A673 (cell line): ENCODE data around the gene MEGF11. TPM values are rescaled to one million over a fixed set of nuclear protein-coding genes. Genes with fewer than 3 reads are reported as not detected.

ENCODE experiments used
- BruUV-seq: library from RNA; stranded (reverse); fragments of 400-500 nt; replicated peaks from 2 replicates; lab custom pipeline; 2021; lab: Mats Ljungman, UMichigan
- CTCF ChIA-PET: fragments of 300-600 bp; sonication (Branson Sonifier 250); formaldehyde crosslinking; loops from one replicate; lab custom pipeline; 2022; ENCODE audit warnings: antibody characterized with exemption; lab: Charles Lee
- POLR2A ChIA-PET: fragments of 300-600 bp; sonication (Branson Sonifier 250); formaldehyde crosslinking; loops from one replicate; lab custom pipeline; 2022; ENCODE audit warnings: antibody characterized with exemption; ENCODE audit not compliant: low non-redundant PET; lab: Charles Lee
- DNase-seq: peaks from one replicate; pipeline ENCODE4 v3.0.0-alpha.2; 2015; ENCODE audit warnings: low spot score
- H3K27ac ChIP-seq: fragments of 200-600 bp; sonication (generic); 2 replicates; pipeline ENCODE4 v1.5.1; 2016; ENCODE audit warnings: mixed run types, low read depth, mild to moderate bottlenecking, mixed read lengths, antibody characterized with exemption, low read length; ENCODE audit not compliant: poor library complexity, severe bottlenecking
- H3K27me3 ChIP-seq: fragments of 200-600 bp; sonication (generic); replicated peaks from 2 replicates; pipeline ENCODE4 v1.6.1; 2017; ENCODE audit warnings: mixed run types, low read depth, mild to moderate bottlenecking, mixed read lengths, antibody characterized with exemption, low read length; ENCODE audit not compliant: insufficient read depth, poor library complexity
- H3K36me3 ChIP-seq: fragments of 200-600 bp; sonication (generic); 2 replicates; pipeline ENCODE4 v1.6.1; 2016; ENCODE audit warnings: mixed run types, mild to moderate bottlenecking, mixed read lengths, antibody characterized with exemption, low read length; ENCODE audit not compliant: insufficient read depth, poor library complexity, severe bottlenecking
- H3K4me1 ChIP-seq: fragments of 200-600 bp; sonication (generic); 2 replicates; pipeline ENCODE4 v1.6.1; 2017; ENCODE audit warnings: mixed run types, mild to moderate bottlenecking, mixed read lengths, antibody characterized with exemption, low read length; ENCODE audit not compliant: insufficient read depth, poor library complexity, severe bottlenecking
- H3K4me3 ChIP-seq: fragments of 200-600 bp; sonication (generic); 2 replicates; pipeline ENCODE4 v1.5.1; 2016; ENCODE audit warnings: low read depth, mixed run types, mild to moderate bottlenecking, mixed read lengths, low read length; ENCODE audit not compliant: poor library complexity, severe bottlenecking
- H3K9me3 ChIP-seq: fragments of 200-600 bp; sonication (generic); 2 replicates; pipeline ENCODE4 v1.6.1; 2016; ENCODE audit warnings: mixed run types, low read depth, mild to moderate bottlenecking, mixed read lengths, antibody characterized with exemption, low read length; ENCODE audit not compliant: poor library complexity, severe bottlenecking
- EZH2 ChIP-seq: fragments of 200-600 bp; sonication (generic); IDR thresholded peaks from 2 replicates; pipeline ENCODE4 v1.6.1; 2017; ENCODE audit warnings: borderline replicate concordance, low read depth, mild to moderate bottlenecking, mixed read lengths, antibody characterized with exemption, low read length; ENCODE audit not compliant: poor library complexity, severe bottlenecking
- intact Hi-C: fragments of 100-400 bp; cut with micrococcal nuclease; formaldehyde crosslinking; loops from one replicate; pipeline ENCODE4 v1.10.0; 2022; ENCODE audit not compliant: unreplicated experiment
- total RNA-seq: library from RNA; stranded (reverse); gene quantifications from 2 replicates; pipeline ENCODE4 v1.2.3, GENCODE V29; 2021
- TF ChIP-seq, protein P1 (sequence below): fragments of 300-800, 200-600 bp; sonication (generic); conservative IDR thresholded peaks from 2 replicates; pipeline ENCODE4 v1.5.1; 2017; ENCODE audit warnings: low read depth, mild to moderate bottlenecking, antibody characterized with exemption, low read length, moderate library complexity, mixed read lengths

MEGF11 gene
- total RNA-seq, 1 experiment from 2014 or later = 0.43 TPM

DNA sequence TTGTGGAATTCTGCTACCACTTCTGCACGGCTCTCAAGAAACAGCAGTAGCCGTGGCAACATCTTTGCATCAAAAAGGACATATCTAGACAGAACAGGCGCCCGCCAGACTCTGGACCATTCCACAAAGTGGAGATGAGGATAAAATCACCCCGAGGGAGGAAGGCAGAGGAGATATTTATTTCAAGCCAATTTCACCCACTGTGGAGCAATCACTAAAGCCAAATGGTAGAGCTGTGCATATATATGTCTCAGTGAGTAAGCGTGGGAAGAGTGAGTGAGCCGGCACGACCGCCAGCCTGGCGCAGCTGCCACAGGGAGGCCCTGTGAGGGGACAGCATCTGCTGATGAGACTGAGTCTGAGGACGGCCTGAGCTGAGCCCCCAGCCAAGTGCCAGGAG lies 111.3 kb downstream of the MEGF11 start:
- Histone ChIP-seq H3K4me3 (no peak overlapping the region), H3K9me3 (no peaks in the 10 kb centered on the region), H3K36me3 (no peaks in the 10 kb centered on the region), H3K27ac (no peak overlapping the region), H3K4me1 (no peaks in the 10 kb centered on the region), H3K27me3 (no peaks in the 10 kb centered on the region)
- ChIA-PET POLR2A (no interaction called here), CTCF (no interaction called here)
- no peak for TF ChIP-seq EZH2
- TF ChIP-seq, protein P1, sequence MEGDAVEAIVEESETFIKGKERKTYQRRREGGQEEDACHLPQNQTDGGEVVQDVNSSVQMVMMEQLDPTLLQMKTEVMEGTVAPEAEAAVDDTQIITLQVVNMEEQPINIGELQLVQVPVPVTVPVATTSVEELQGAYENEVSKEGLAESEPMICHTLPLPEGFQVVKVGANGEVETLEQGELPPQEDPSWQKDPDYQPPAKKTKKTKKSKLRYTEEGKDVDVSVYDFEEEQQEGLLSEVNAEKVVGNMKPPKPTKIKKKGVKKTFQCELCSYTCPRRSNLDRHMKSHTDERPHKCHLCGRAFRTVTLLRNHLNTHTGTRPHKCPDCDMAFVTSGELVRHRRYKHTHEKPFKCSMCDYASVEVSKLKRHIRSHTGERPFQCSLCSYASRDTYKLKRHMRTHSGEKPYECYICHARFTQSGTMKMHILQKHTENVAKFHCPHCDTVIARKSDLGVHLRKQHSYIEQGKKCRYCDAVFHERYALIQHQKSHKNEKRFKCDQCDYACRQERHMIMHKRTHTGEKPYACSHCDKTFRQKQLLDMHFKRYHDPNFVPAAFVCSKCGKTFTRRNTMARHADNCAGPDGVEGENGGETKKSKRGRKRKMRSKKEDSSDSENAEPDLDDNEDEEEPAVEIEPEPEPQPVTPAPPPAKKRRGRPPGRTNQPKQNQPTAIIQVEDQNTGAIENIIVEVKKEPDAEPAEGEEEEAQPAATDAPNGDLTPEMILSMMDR = no peak
- no peak for DNase-seq
- BruUV-seq = no TSS peak
- intact Hi-C loops = no loop called here

DNA sequence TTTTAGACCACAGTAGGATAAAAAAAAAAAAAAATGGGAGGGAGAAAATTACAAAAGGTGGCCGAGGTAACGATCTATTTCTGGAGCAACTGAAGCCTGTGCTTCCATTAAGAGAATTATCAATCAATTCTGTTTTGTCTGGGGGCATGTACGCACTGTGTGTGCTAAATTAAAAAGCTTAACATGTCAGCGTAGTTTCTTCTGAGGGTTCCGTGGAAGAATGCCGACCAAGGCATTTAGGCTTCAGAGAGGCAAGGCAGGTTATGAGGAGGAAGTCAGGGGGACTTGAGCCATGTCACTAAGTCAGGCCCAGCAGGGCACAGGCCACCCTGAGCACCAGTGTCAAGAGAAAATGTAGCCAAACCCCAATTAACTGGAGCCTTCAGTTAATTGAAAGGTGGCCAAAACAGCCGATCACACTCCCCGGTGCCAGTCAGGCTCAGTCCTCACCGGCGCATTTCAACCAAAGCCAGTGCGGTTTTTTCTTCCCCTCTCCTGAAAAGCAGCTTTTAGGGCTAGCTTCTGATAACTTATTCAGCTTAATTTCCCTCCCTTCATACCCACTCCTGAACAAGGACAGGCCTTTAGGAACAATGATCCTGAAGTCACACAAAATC lies 113.9 kb downstream of the MEGF11 start:
- no peak overlapping the region for H3K27ac ChIP-seq
- no peaks in the 10 kb centered on the region for H3K27me3 ChIP-seq
- no peaks in the 10 kb centered on the region for H3K9me3 ChIP-seq
- BruUV-seq = no TSS peak
- TF ChIP-seq, protein P1 = no peak
- no peak for TF ChIP-seq EZH2
- no peaks in the 10 kb centered on the region for H3K36me3 ChIP-seq
- H3K4me1 ChIP-seq = no peaks in the 10 kb centered on the region
- no peak overlapping the region for H3K4me3 ChIP-seq
- ChIA-PET CTCF (no interaction called here), POLR2A (no interaction called here)
- DNase-seq = no peak
- intact Hi-C loops = no loop called here

DNA sequence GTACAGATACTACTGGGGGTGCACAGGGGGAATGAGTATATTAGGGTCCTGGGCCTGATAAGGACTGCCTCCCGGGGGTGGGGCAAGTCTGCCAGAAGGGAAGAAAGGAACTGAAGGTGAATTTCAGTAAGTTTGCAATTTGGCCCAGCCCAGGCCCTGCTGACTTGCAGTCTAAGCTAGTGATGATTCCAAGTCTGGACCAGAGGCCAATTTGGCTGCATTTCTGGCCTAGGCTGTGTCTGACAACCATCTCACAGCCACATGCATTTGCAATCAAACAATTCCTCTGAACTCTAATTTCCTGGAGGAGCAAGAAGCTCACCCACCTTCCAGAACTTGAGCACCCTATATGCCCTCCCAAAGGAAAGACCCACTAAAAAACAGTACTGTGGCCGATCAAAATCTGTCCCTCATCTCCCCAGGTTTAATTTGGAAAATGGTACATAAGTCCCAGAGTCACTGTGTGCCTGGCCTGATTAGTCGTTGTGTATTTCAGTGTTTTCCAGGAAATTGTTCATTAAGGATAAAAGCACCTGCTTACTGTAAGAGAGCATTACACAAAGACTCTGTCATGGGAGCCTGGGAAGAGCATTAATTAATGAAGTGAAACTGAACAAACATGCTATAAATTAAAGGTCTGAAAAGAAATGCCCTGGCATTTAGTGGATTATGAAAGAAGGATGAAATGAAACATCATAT lies 114.5 kb downstream of the MEGF11 start:
- no peaks in the 10 kb centered on the region for H3K9me3 ChIP-seq
- DNase-seq = no peak
- intact Hi-C loops = no loop called here
- no peak overlapping the region for H3K4me3 ChIP-seq
- ChIA-PET POLR2A (no interaction called here), CTCF (no interaction called here)
- no peak overlapping the region for H3K27ac ChIP-seq
- no TSS peak for BruUV-seq
- no peaks in the 10 kb centered on the region for H3K27me3 ChIP-seq
- TF ChIP-seq, protein P1 = no peak
- TF ChIP-seq EZH2 = no peak
- no peaks in the 10 kb centered on the region for H3K36me3 ChIP-seq
- no peaks in the 10 kb centered on the region for H3K4me1 ChIP-seq
